Caco-2 (cell line): ENCODE measurements around the gene POMC. TPM values are rescaled to one million over a fixed set of nuclear protein-coding genes. Genes with fewer than 3 reads are reported as not detected.

Source experiments
- BruUV-seq: library from RNA; stranded (reverse); fragments of 400-500 nt; replicated peaks from 2 replicates; lab custom pipeline; 2021; lab: Mats Ljungman, UMichigan
- CTCF ChIA-PET: fragments of 300-600 bp; sonication (Branson Sonifier 250); formaldehyde crosslinking; loops from one replicate; lab custom pipeline; 2022; ENCODE audit warnings: antibody characterized with exemption; lab: Charles Lee
- POLR2A ChIA-PET: fragments of 300-600 bp; sonication (Branson Sonifier 250); formaldehyde crosslinking; loops from one replicate; lab custom pipeline; 2022; ENCODE audit warnings: antibody characterized with exemption; lab: Charles Lee
- DNase-seq, 2 experiments: peaks; one replicate each; pipeline versions ENCODE4 v3.0.0 to v3.0.0-alpha.2; 2020 to 2022
- H3K27me3 ChIP-seq: replicated peaks from 2 replicates; pipeline ENCODE4 v1.6.0; 2011; ENCODE audit warnings: low read length; ENCODE audit not compliant: control insufficient read depth, insufficient read depth
- H3K36me3 ChIP-seq: 2 replicates; pipeline ENCODE4 v1.5.1; 2011; ENCODE audit warnings: low read length; ENCODE audit not compliant: control insufficient read depth, insufficient read depth
- H3K4me1 ChIP-seq: fragments of 250-450 bp; sonication (Bioruptor Pico); 2 replicates; pipeline ENCODE4 v1.5.1; 2020; ENCODE audit warnings: mild to moderate bottlenecking
- H3K4me3 ChIP-seq: 2 replicates; pipeline ENCODE4 v1.5.1; 2011; ENCODE audit warnings: low read depth, mild to moderate bottlenecking, control low read depth, low read length
- H3K9me3 ChIP-seq: fragments of 250-450 bp; sonication (Bioruptor Pico); 2 replicates; pipeline ENCODE4 v1.5.1; 2020; ENCODE audit warnings: mild to moderate bottlenecking, moderate library complexity
- H3K27ac Mint-ChIP-seq: one replicate; pipeline ENCODE4 v1.8.0; 2022; ENCODE audit warnings: mixed read lengths; ENCODE audit not compliant: unreplicated experiment
- H3K27me3 Mint-ChIP-seq: one replicate; pipeline ENCODE4 v1.8.0; 2022; ENCODE audit warnings: mixed read lengths; ENCODE audit not compliant: insufficient read depth, unreplicated experiment
- H3K36me3 Mint-ChIP-seq: one replicate; pipeline ENCODE4 v1.8.0; 2022; ENCODE audit warnings: mild to moderate bottlenecking, mixed read lengths; ENCODE audit not compliant: insufficient read depth, unreplicated experiment
- H3K4me1 Mint-ChIP-seq: one replicate; pipeline ENCODE4 v1.8.0; 2022; ENCODE audit warnings: low read depth, mixed read lengths; ENCODE audit not compliant: unreplicated experiment
- H3K4me3 Mint-ChIP-seq: one replicate; pipeline ENCODE4 v1.8.0; 2022; ENCODE audit warnings: mild to moderate bottlenecking, moderate library complexity, mixed read lengths; ENCODE audit not compliant: unreplicated experiment
- H3K9me3 Mint-ChIP-seq: one replicate; pipeline ENCODE4 v1.8.0; 2022; ENCODE audit warnings: mixed read lengths; ENCODE audit not compliant: unreplicated experiment
- CTCF ChIP-seq, 2 experiments: fragments of 200-600 bp in 1 of 2; IDR thresholded peaks; 1 replicate in 1 of 2; 2 replicates in 1 of 2; pipeline versions ENCODE4 v1.5.1 to v1.8.0; 2011 to 2022; ENCODE audit warnings: antibody characterized with exemption in 1 of 2, control low read depth in 1 of 2, inconsistent platforms in 1 of 2, low read depth in 1 of 2, low read length in 1 of 2, mild to moderate bottlenecking in 1 of 2, moderate library complexity in 1 of 2; ENCODE audit not compliant: insufficient read depth in 1 of 2, severe bottlenecking in 1 of 2, unreplicated experiment in 1 of 2
- intact Hi-C: fragments of 100-400 bp; cut with micrococcal nuclease; formaldehyde crosslinking; loops from one replicate; pipeline ENCODE4 v1.10.0; 2022; ENCODE audit not compliant: unreplicated experiment
- total RNA-seq: library from RNA; stranded (reverse); gene quantifications from 2 replicates; pipeline ENCODE4 v1.2.3, GENCODE V29; 2022

POMC gene
- total RNA-seq, 1 experiment from 2014 or later, result 14.9 TPM

- Mint-ChIP-seq H3K9me3 (no peaks in the 10 kb centered on the region), H3K27me3 (no peaks in the 10 kb centered on the region), H3K27ac (no peak overlapping the region), H3K36me3 (no peaks in the 10 kb centered on the region), H3K4me3 (no peak overlapping the region), H3K4me1 (peaks cover 25% of the 10 kb centered on the region)
- no peak for TF ChIP-seq CTCF (IDR thresholded peaks at IDR 0.05; ENCODE audit: insufficient read depth in 1 of 2, low read depth in 1 of 2, low read length in 1 of 2, severe bottlenecking in 1 of 2, unreplicated experiment in 1 of 2)
- no peaks in the 10 kb centered on the region for H3K36me3 ChIP-seq
- no peak overlapping the region for H3K4me3 ChIP-seq
- DNase-seq, result no peak
- intact Hi-C loops, result loop anchor here (10.0 kb wide), 2 partner anchors 146 to 776 kb away; partner anchors contain the start of gene EFR3B
- POLR2A ChIA-PET, result no interaction called here
- H3K4me1 ChIP-seq, result peaks cover 18% of the 10 kb centered on the region
- no peaks in the 10 kb centered on the region for H3K9me3 ChIP-seq
- no TSS peak for BruUV-seq
- CTCF ChIA-PET, result interaction anchor here (1.4 kb wide), 1 partner anchor 38 kb away, joined by 4 read pairs; no protein-coding TSS in a partner anchor
- no peaks in the 10 kb centered on the region for H3K27me3 ChIP-seq
Measured at GRCh38 chr2:25190536-25190935, 22.2 kb upstream of the POMC start.

- Histone ChIP-seq H3K36me3 (no peaks in the 10 kb centered on the region), H3K9me3 (no peaks in the 10 kb centered on the region), H3K4me3 (no peak overlapping the region), H3K27me3 (no peaks in the 10 kb centered on the region), H3K4me1 (peaks cover 30% of the 10 kb centered on the region)
- no peak overlapping the region for H3K4me3 Mint-ChIP-seq
- H3K27me3 Mint-ChIP-seq, result no peaks in the 10 kb centered on the region
- no TSS peak for BruUV-seq
- no peak for TF ChIP-seq CTCF (IDR thresholded peaks at IDR 0.05; ENCODE audit: insufficient read depth in 1 of 2, low read depth in 1 of 2, low read length in 1 of 2, severe bottlenecking in 1 of 2, unreplicated experiment in 1 of 2)
- peaks cover 39% of the 10 kb centered on the region for H3K4me1 Mint-ChIP-seq
- intact Hi-C loops, result no loop called here
- no peak for DNase-seq
- peak overlapping the region; percentile 12 for H3K27ac Mint-ChIP-seq
- H3K36me3 Mint-ChIP-seq, result peaks cover 7% of the 10 kb centered on the region
- ChIA-PET CTCF (interaction anchor here (0.8 to 1.7 kb wide), 2 partner anchors 40 to 139 kb away, joined by 5 read pairs; no protein-coding TSS in a partner anchor), POLR2A (no interaction called here)
- no peaks in the 10 kb centered on the region for H3K9me3 Mint-ChIP-seq
Measured at GRCh38 chr2:25188405-25188804, 20.0 kb upstream of the POMC start.

GRCh38 chr2:25187729-25188350 lies 19.5 kb upstream of the POMC start:
- Histone ChIP-seq H3K27me3 (no peaks in the 10 kb centered on the region), H3K4me1 (peaks cover 32% of the 10 kb centered on the region), H3K4me3 (no peak overlapping the region), H3K36me3 (no peaks in the 10 kb centered on the region), H3K9me3 (no peaks in the 10 kb centered on the region)
- H3K27ac Mint-ChIP-seq, result peak overlapping the region; percentile 12
- no peak overlapping the region for H3K4me3 Mint-ChIP-seq
- intact Hi-C loops, result no loop called here
- no peak for TF ChIP-seq CTCF (IDR thresholded peaks at IDR 0.05; ENCODE audit: insufficient read depth in 1 of 2, low read depth in 1 of 2, low read length in 1 of 2, severe bottlenecking in 1 of 2, unreplicated experiment in 1 of 2)
- H3K36me3 Mint-ChIP-seq, result peaks cover 7% of the 10 kb centered on the region
- H3K27me3 Mint-ChIP-seq, result no peaks in the 10 kb centered on the region
- BruUV-seq, result no TSS peak
- H3K9me3 Mint-ChIP-seq, result no peaks in the 10 kb centered on the region
- CTCF ChIA-PET, result interaction anchor here (0.8 to 1.7 kb wide), 2 partner anchors 41 to 138 kb away, joined by 5 read pairs; no protein-coding TSS in a partner anchor
- H3K4me1 Mint-ChIP-seq, result peaks cover 40% of the 10 kb centered on the region
- DNase-seq, result peak; percentile 46 to 62
- POLR2A ChIA-PET, result interaction anchor here (0.6 kb wide), 1 partner anchor 166 kb away, joined by 3 read pairs; no protein-coding TSS in a partner anchor
